GM18505 (cell line): ENCODE results near the gene DNAJB8.

ENCODE experiments used
- ATAC-seq: cut with Tn5 transposase; IDR thresholded peaks from one replicate; pipeline ENCODE4 v1.9.1; 2021; ENCODE audit not compliant: unreplicated experiment
- POLR2A ChIP-seq: IDR thresholded peaks from 4 replicates; pipeline ENCODE4 v1.6.1; 2011; ENCODE audit warnings: borderline replicate concordance; ENCODE audit not compliant: insufficient read depth, insufficient read length; ENCODE audit errors: extremely low read depth

The DNAJB8 gene

DNA sequence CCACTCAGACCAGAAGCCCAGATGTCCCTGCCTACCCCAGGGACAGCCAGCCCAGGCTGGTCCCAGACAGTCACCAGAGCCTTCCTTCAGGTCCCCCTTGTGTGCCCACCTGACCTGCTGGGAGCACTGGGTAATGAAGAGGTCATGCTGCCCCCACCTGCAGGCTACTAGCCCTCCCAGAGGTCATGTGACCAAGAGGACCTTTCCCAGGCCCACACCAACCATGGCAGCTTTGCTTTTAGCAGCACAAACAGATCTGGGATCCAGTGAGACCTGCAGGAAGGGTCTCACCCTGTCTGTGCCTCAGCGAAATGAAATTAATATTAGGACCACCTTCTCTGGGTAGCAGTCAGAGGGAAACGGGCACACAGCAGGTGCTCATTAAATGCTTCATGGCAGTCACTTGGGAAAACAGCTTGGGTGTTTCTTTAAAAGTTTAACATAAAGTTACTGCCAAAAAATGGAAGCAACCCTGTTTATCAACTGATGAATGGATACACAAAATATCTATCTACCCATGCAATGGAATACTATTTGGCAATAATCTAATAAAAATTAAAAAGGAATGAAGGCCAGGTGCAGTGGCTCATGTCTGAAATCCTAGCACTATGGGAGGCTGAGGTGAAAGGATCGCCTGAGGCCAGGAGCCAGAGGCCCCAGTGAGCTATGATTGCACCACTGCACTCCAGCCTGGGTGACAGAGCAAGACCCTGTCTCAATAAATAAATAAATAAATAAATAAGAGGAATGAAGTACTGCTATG is 43.7 kb downstream of the DNAJB8 start:
- no peak for TF ChIP-seq POLR2A

DNA sequence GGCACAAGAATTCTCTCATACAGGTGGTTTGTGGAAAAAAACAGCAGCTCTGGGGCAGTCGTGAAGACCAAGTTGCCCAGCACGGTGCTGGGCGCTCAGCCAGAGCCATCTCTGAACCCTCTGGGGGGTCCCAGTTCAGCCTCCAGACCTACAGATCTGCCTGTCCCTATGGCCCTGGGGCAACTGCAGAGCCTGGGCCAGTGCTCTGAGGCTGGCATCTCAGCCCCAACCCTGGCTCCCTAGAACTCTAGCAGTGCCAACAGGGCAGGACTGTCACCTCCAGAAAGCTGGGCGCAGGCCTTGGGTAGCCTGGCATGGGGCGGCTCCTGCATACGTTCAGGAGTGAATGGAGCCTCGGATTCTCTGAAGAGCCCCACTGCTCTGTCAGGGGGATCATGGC is 44.7 kb downstream of the DNAJB8 start:
- no peak for TF ChIP-seq POLR2A
- no peak for ATAC-seq

More for the DNA sequence above, 43.7 kb downstream of the DNAJB8 start:
- ATAC-seq, result no peak

DNA sequence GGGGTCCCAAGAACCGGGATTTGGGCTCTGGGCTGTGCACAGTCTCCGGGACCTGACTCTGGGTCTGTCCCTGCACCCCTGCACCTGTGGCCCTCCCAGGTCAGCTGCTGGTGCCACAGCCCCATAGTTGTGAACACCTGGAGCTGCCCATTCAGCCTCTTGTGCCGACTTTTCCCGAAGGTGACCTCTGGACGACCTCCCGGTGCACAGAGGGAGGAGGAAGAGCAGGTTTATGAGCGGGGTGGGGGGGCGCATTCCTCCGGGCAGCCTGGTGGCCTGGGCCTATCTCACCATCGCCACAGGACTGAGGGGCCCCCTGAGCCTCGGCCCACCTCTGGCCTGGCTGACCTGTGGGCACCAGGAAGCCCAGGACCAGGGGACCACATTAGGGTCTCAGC is 45.3 kb downstream of the DNAJB8 start:
- ATAC-seq, result no peak
- TF ChIP-seq POLR2A, result no peak

DNA sequence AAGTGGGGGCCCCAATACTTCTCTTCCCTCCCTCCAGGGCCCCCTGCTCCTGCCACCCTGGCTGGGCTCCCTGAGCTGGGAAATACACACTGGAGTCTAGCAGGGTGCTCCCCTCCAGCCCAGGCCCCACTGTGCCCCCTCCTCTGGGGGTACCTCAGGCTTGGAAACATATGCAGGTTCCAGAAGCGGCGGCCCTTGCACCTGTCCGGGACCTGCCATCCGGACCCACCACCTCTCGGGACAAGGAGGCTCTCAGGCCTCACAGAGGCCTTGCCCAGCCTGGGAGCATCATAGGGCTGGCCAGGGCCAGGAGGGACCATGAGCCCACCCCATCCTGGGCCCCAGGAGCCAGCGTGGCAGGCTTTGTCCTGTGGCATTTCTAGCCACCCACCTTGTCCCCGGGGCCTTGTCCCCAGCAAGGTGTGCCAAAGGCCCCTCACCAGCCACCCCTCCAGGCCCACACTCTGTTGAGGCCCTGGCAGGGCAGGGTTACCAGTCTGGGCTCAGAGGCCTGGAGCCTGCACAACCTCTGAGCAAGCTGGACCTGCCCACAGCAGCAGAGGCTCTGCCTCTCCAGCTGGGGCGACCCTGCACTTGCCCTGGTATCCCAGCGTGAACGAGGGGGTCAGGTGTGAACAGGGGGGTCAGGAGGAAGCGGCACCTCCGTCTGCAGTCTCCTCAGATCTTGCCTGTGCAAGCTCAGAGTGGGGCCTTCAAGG is 45.8 kb downstream of the DNAJB8 start:
- TF ChIP-seq POLR2A, result no peak
- no peak for ATAC-seq

DNA sequence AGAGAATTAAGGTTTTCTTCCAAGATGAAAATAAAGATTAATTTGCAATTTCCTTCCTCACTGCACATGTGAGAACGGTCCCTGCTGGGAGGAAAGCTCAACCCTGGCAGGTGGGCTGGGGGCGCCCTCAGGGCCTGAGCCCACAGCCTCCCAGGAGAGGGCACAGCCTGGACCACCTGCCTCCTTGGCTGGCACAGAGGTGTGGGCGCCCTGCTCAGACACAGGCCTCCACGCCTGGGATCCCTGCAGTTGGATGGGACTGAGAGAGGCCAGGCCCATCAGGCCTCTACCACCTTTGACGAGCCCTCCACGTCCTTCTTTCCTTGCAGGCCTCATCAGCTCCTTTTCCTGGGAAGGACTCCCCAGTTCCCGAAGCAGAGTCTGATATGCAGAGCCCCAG is 46.4 kb downstream of the DNAJB8 start:
- ATAC-seq, result no peak
- TF ChIP-seq POLR2A, result no peak

DNA sequence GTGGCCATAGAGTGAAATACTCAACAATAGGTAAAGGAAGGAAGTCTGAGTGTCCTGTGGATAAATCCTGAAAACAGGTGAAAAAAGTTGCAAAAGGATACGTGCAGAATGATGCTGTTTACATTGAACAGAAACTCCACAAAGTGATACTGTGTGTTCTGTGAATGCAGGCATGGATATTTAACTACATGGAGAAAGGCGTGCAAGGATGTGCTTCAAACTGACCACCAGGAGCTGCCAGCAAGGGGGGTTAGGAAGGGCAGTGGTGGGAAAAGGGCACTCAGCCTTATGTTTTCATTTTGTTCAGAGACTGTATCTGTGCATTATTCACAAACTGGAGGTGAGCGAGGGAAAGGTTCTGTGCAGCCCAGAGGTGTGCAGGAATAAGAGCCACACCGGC is 47.4 kb downstream of the DNAJB8 start:
- no peak for TF ChIP-seq POLR2A
- ATAC-seq, result no peak

DNA sequence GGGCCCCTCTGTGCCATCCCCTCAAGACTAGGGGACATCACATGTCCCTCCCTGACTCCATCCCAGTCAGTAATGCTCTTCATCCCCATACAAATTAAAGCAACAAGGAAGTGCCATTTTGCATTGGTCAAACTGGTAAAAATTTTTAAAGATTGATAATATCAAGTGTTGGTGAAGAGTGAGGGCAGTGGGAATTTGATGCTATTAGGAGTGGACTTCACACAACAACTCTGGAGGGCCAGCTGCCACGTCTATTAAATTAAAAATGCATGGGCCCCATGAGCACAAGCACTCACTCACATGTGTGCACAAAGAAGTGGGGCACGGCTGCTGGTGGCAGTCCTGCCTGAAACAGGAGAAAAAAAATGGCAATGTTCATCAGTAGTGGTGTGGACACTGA is 47.8 kb downstream of the DNAJB8 start:
- ATAC-seq, result no peak
- no peak for TF ChIP-seq POLR2A

DNA sequence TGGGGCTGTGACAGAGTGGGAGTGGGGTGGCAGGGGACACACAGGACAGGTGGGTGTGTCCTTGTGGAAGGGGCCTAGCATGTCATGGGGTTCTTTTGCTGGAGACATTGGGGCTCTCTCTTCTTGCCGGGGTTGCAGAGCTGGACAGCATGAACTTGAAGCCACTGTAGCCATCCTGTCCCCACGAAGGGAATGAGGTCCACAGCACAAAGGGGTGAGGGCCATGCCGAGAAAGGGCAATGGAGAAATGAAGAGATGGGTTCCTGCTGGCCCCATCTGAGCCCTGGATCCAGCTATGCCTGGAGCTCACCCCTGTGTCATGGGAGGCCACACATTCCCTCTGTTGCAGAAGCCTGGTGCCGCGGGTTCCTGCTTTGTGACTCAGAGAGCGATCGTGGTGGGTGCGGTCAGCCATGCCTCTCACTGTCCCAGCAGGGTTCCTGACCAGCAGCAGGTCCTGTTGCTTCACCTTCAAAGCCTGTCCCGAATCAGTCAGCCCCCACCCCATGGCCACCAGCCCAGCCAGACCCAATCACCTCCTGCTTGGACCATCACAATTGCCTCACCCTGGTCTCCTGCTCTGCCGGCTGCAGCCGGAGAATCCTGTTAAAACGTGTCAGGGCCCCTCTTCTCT is 50.0 kb downstream of the DNAJB8 start:
- no peak for ATAC-seq
- no peak for TF ChIP-seq POLR2A

DNA sequence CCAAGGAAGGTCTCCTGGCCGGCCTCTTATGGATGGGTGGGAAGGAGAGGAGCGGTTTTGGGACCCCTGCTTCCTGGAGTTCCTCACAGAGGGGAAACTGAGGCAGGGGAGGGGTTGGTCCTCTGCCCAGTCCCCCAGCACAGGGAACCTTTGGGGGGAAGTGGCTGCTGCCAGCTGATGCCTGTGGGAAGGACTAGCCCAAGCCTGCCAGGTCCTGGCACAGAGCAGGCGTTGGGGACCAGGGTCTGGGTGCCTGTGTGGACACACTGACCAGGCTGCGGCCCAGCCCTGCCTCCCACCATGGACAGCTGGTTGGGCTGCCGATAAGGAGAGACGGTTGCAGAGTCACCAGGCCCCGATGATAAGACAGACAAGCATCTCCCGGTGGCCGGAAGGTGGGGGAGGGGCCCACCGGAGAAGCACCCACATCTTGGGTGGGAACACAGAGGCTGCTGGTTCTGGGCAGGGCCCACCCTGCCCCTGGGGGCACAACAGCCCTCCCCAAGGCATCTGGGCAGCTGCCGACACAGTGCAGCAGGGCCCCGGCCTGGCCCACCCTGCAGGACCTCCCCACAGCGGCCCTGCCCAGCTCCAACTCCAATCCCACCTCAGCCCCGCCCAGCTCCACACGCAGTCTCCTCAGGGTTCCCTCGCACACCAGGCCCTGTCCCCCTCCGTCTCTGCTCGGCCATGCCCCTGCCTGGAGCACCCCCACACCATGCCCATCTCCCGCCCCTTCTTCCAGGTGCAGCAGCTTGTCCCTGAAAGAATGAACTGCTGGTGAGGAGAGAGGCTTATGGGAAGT is 50.7 kb downstream of the DNAJB8 start:
- no peak for TF ChIP-seq POLR2A
- ATAC-seq, result no peak

DNA sequence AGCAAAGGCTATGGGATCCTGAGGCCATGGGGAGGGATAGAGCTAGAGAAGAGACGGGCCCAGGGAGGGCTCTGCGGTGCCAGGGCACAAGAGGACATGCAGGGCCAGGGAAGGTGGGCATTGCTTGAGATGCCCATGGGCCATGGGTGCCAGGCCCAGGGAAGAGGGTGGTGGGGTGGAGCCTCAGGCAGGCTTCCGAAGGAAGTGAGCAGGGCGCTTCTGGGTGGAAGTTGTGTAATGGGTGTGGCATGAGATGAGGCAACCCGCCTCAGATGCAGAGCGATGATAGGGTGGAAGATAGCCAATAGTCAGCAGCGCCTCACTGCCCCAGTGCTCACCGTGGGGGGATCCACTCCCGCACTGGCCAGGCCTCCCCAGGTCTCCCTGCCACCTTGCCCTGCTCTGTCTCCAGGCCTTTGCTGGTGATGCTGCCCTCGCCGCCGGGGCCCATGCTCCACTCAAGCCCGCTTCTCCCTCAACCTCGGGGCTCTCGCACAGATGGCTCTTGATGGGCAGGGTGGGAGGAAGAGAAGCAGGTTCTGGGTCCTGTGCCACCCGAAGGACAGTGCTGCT is 51.4 kb downstream of the DNAJB8 start:
- TF ChIP-seq POLR2A, result no peak
- ATAC-seq, result no peak

DNA sequence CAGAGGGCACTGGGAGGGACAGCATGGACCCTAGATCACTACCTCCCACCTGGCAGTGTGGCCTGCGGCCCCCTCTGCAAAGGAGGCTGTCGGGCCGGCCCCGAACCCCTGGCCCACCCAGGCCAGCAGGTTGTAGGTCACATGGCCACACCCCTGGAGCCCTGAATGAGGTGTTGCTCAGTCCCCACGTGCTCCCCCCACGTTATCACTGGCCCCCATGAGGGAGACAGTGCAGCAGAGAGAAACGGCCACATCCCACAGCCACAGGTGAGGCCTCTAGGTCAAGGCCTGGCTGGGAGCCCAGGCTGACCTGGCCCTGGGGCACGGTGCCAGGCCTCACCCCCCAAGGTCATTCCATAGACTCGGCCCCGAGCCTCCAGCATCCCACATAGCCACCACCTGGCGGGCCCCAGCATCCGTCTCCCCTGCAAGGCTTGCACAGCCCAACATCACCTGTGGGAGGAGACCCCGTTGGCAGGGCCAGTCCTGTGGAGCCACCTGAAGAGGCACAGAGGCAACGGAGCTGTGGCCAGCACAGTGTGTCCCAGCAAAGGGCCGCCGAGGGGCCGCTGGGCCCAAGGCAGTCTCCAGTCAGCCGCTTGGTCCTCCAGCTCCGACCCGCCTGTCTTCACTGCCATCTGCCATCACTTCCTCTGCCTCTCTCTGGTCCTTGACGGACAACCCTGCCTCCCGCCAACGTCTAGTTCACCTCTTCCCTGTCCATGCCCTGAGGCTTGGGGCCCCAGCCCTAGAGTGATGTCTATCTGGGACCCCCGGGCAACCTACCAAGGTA is 53.1 kb downstream of the DNAJB8 start:
- no peak for ATAC-seq
- TF ChIP-seq POLR2A, result no peak

DNA sequence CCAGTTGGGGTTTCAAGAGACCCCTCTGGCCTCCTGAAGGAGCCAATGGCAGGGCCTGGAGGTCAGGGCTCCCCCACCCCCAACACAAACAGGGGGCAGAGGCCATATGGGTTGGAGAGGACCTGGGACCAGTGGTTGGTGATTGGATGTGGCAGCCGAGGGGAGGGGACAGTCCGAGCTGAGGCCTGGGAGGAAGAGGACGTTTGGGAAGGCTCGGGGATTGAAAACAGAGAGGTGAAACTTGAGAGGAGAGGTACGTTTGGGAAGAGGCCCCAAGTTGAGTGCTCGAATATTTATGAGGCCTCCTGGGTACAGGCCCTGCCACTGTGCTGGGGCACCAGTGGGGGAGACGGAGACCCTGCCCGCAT is 53.7 kb downstream of the DNAJB8 start:
- ATAC-seq, result no peak
- no peak for TF ChIP-seq POLR2A
